Measurements from ENCODE around the gene ALG14. TPM values are rescaled to one million over a fixed set of nuclear protein-coding genes. Genes with fewer than 3 reads are reported as not detected.

Gene ALG14
- total RNA-seq, 1 donor from 2014 or later, result 2.8 TPM

DNA sequence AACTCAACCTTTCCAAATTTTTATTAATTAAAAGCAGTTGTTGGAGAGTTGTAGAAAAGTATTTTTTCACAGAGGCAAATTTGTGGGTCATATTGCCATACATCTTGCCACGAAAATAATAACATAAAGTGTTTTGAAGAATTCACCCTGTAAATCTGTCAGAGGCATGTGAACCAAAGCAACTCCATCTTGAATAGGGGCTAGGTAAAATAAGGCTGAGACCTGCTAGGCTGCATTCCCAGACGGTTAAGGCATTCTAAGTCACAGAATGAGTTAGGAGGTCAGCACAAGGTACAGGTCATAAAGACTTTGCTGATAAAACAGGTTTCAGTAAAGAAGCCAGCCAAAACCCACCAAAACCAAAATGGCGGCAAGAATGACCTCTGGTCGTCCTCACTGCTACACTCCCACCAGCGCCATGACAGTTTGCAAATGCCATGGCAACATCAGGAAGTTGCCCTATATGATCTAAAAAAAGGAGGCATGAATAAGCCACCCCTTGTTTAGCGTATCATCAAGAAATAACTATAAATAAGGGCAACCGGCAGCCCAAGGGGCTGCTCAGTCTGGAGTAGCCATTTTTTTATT is 141.4 kb downstream of the ALG14 start:
- DNase-seq (ENCODE audit: low read depth, low spot score), result no peak

DNA sequence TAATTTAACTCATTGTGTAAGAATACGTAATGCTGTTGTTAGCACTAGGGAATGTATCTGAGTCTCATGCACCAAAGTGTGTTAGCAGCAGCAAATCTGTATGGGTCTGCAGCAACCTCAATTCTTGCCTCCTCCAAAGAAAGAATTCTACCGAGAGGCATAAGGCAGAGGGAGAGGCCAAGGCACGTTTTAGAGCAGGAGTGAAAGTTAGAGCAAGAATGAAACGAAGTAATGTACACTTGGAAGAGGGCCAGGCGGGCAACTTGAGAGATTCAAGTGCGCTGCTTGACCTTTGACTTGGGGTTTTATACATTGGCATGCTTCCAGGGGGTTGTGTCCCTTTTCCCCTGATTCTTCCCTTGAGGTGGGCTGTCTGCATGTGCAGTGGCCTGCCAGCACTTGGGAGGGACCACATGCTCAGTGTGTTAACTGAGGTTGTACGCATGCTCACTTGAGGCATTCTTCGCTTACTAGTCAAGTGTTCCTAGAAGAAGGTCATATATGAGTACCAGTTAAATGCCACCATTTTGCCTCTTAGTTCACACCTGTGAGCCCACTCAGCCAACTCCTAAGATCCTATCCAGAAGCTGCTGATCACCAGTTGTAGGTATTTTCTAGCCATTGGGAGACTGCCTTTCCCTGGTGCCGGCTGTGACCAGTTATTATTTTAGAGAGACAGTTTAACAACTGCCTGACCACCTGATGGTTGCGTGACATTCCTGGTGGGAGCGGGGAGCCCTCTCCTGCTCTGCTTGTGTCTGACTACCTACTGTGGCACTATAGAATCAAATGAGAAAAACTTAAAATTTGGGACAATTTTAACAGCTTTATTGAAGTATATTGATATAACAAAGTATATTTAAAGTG is 143.2 kb downstream of the ALG14 start:
- DNase-seq (ENCODE audit: low read depth, low spot score), result no peak

DNA sequence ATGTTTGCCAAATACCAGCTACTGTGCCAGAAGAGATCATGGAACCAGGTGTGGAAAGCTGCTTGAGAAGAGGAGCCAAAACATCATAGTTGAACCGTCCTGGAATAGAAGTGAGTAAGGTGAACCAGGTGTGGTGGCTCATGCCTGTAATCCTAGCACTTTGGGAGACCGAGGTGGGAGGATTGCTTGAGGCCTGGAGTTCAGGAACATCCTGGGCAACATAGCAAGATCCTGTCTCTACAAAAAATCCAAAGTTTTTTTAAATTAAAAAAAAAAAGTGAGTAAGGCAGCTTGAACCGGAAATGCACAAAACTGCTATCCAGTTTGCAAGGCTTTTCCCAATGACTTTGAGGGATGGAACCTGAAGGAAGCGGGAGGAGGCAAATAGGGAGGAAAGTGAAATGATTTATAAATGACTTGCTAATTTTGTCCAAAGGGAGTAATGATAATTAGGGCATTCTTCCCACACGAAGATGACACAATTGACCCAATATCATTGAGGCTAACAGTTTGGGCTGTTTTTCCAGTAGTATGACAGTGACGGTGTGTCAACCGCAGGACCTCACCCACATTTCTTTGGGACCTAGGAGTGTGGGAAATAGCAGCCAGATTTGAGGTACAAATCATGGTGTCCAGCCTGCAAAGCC is 144.3 kb downstream of the ALG14 start:
- no peak for DNase-seq (ENCODE audit: low read depth, low spot score)

DNA sequence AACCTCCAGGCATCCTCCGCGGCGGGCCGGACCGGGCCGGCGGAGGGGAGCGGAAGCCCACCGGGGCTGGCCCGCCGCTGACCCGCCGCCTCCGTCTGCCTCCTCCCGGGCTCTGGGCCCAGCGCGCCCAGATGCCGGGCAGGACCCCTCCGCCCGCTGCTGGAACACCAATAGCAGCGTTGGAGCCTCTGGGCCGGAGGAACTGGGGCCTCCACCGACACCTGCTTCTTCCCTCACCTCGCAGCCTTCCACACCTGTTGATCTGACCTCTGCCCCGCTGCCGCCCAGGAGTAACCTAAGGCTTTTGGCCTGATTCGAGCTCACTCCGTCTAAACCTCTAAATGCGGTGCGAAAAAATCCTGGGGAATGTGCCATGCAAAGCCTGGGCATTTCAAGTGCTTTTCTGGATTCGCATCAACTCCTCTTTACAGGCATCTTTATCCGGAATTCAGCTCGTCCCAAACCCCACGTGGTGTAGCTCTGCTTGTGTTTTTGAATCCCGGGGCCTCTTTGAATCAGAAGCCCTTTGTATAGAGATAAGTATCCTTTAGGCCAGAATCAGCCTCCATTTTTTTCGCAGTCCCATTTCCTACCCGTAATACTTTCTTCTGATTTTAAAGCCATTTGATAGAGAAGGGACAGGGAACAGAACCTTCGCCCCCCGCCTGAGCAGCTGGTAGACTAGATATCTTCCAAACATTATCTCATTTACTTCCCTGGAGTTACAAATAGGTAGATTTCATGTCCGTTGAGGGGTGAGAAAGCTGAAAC is 145.2 kb downstream of the ALG14 start:
- no peak for DNase-seq (ENCODE audit: low read depth, low spot score)

DNA sequence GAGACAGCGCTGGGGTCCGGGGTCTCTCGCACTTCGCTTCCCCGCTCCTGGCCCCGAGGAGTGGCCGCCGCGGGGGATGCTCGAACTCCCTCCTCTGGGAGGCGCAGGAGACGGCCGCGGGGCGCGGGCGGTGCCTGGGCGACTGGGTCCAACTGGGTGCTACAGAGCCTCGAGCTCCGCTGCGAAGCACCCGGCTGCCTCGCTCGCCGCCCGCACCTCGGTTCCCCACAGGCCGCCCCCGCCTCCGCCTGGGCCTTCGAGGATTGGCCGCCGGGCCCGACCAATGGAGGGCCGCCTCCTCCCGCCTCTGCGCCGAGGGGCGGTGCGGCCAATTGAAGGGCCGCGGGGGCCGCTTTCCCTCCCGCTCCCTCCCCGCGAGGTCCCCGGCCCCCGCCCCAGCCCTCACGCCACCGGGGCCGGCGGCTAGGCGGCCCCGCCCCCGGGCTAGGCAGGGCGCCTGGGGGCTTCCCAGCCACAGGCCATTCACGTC is 145.8 kb downstream of the ALG14 start, which contains the start of gene CNN3:
TSS of gene CNN3 (minus strand) at position 196 of the 490 bp plus-strand sequence. CDS start 216 bp downstream, outside the sequence.
- DNase-seq (ENCODE audit: low read depth, low spot score), result peak; percentile 77

DNA sequence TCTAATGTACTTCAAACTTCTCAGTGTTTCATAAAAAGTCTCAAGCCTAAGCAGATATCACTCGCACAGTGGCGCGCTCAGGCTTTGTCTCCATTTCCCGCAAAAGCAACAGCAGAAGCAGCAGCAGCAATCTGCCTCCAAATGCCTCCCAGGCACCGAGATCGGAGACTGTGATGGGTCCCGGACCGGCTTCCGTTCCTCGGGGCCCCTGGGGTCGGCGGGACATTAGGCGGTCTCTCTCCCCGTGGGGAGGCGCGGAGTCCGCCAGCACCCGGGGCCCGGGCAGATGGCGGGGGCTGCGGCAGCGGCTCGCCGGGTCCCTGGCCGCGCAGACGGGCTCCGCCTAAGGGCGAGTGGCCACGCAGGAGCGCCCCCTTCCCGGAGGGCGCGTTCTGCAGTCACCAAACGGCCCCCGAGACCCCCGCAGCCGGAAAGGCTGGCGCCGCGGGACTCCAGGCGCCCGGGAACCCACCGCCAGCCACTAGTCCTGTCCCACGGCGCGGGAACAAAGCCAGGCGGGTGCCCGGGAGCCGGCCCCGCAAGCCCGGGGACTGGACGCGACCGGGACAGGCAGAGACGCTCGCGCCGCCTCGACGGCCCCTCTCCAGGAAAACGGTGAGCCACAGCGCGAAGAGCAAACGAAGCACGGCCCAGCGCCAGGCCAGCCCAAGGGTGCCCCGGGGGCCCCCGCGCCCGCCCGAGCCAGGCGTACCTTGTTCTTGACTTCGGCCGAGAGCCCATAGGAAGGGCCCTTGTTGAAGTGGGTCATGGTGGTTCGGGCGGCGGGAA is 146.4 kb downstream of the ALG14 start:
- DNase-seq (ENCODE audit: low read depth, low spot score), result no peak

DNA sequence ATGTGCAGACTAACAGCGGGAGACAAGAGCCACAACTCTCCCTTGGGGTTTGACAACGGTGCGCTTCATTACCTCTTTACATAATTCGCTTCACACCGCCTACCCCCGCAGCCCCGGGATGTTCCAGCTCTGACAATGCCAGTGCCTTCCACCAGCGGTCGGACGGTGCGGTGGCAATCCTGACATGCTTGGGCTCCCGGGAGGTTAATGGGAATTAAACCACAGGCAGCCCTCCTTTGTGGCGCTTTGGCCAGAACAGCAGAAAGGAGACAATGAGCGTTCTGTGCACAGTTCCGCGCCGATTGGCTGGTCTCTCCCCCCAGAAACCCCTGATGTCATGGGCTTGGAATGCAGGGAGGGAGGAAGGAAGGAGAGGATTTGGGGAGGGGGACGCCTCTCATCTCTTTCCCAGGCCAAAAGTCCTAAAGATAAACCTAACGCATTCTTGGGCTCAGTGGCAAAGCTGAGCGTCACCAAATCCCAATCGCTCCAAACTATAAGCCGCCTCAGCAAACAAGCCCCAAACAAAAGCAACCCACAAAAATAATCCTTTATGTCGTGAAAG is 147.1 kb downstream of the ALG14 start:
- peak; percentile 68 for DNase-seq (ENCODE audit: low read depth, low spot score)

DNA sequence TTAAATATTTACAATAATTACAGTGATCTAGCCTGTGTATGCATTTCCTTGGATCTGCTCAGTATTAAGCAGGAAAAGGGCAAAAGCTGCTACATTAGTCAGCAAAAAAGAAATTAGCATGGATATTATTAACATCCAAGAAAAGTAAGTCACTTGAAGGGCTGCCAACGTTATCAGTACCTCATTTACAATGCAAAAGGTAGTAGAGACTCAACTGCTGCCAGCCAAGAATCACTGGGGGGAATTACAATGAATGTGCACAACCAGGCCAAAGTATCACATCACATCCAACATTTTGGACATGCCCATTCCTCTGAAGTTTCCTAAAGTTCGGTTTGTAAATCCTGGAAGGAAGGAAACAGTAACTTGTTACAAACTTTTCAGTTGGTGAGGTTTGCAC is 147.7 kb downstream of the ALG14 start:
- DNase-seq (ENCODE audit: low read depth, low spot score), result no peak

Other genes starting within 250 kb of the ALG14 start
- gene CNN3, start 145.8 kb downstream of the ALG14 start, total RNA-seq, result 334 and 463 TPM in 2 replicates
- under 0.01 and 0.04 TPM in 2 replicates for gene TLCD4, start 44.4 kb upstream of the ALG14 start, total RNA-seq
- gene RWDD3, start 161.3 kb upstream of the ALG14 start, total RNA-seq, result 13.3 and 18.1 TPM in 2 replicates